K562 (cell line): Measurements from ENCODE around the gene CDC14A. TPM values are rescaled to one million over a fixed set of nuclear protein-coding genes. Genes with fewer than 3 reads are reported as not detected.

Experiments used
- ATAC-seq: fragments of 200-7000 bp; cut with Tn5 transposase; 3 replicates; pipeline ENCODE4 v1.9.1; 2020; ENCODE audit warnings: moderate library complexity
- BruUV-seq: library from RNA; stranded (reverse); fragments of 400-500 nt; replicated peaks from 2 replicates; lab custom pipeline; 2021; lab: Mats Ljungman, UMichigan
- CTCF ChIA-PET: fragments of 300-600 bp; formaldehyde crosslinking; extraction: SDS; loops from one replicate; lab custom pipeline; 2021; ENCODE audit warnings: low intra/inter-chr PET ratio; lab: Yijun Ruan, JAX
- POLR2A ChIA-PET: fragments of 300-600, 350-650 bp; sonication (Branson Sonifier 250); formaldehyde crosslinking; extraction: SDS; loops from one replicate; lab custom pipeline; 2021; ENCODE audit warnings: antibody characterized with exemption, inconsistent platforms; lab: Yijun Ruan, JAX
- DNase-seq, 4 experiments: peaks; one replicate each; pipeline versions ENCODE4 v3.0.0 to v3.0.0-alpha.2; 2011 to 2018; ENCODE audit warnings: low spot score in 3 of 4, mixed read lengths in 3 of 4; ENCODE audit errors: extremely low read depth in 1 of 4
- FAIRE-seq: peaks from 2 replicates; lab custom pipeline; 2011; peaks lifted over from hg19 to GRCh38; lab: Jason Lieb, UNC
- H2AFZ ChIP-seq: 2 replicates; pipeline ENCODE4 v1.6.0; 2011; ENCODE audit warnings: low read depth, low read length, control low read depth, inconsistent platforms
- H3K27ac ChIP-seq: fragments of 200-600 bp; 3 replicates; pipeline ENCODE4 v1.8.0; 2011; ENCODE audit warnings: low read depth, mild to moderate bottlenecking, control low read depth, inconsistent platforms, low read length, moderate library complexity, mixed read lengths; ENCODE audit errors: extremely low read depth
- H3K27me3 ChIP-seq, 2 experiments: fragments of 300-600 bp in 1 of 2; 2 replicates in 1 of 2; 3 replicates in 1 of 2; pipeline versions ENCODE4 v1.6.0 to v1.8.0; 2011; ENCODE audit warnings: inconsistent platforms in 2 of 2, low read length in 2 of 2, mild to moderate bottlenecking in 1 of 2, mixed read lengths in 1 of 2, moderate library complexity in 1 of 2; ENCODE audit not compliant: control insufficient read depth in 2 of 2, insufficient read depth in 2 of 2
- H3K36me3 ChIP-seq: fragments of 300-600 bp; 3 replicates; pipeline ENCODE4 v1.8.0; 2011; ENCODE audit warnings: mild to moderate bottlenecking, low read length, inconsistent platforms; ENCODE audit not compliant: control insufficient read depth, insufficient read depth
- H3K4me1 ChIP-seq, 2 experiments: fragments of 200-600 bp in 1 of 2; replicated peaks in 1 of 2; 2 replicates in 1 of 2; 3 replicates in 1 of 2; pipeline versions ENCODE4 v1.5.1 to v1.8.0; 2011; ENCODE audit warnings: inconsistent platforms in 2 of 2, low read length in 2 of 2, mild to moderate bottlenecking in 1 of 2, mixed read lengths in 1 of 2, moderate library complexity in 1 of 2; ENCODE audit not compliant: control insufficient read depth in 2 of 2, insufficient read depth in 2 of 2
- H3K4me2 ChIP-seq: 2 replicates; pipeline ENCODE4 v1.6.1; 2011; ENCODE audit warnings: low read length, control low read depth, inconsistent platforms, mixed read lengths; ENCODE audit not compliant: insufficient read depth
- H3K4me3 ChIP-seq: fragments of 200-600 bp; sonication (generic), shearing (Covaris generic); 2 replicates; pipeline ENCODE4 v1.5.1; 2016; ENCODE audit warnings: control low read depth, inconsistent platforms
- H3K79me2 ChIP-seq: fragments of 200-600 bp; 3 replicates; pipeline ENCODE4 v1.8.0; 2011; ENCODE audit warnings: low read length, inconsistent platforms; ENCODE audit not compliant: control insufficient read depth, insufficient read depth
- H3K9ac ChIP-seq, 2 experiments: 2 replicates each; pipeline versions ENCODE4 v1.6.0 to v1.6.1; 2011; ENCODE audit warnings: low read depth in 2 of 2, low read length in 2 of 2, control low read depth in 1 of 2, inconsistent platforms in 1 of 2, mild to moderate bottlenecking in 1 of 2, mixed read lengths in 1 of 2; ENCODE audit not compliant: insufficient read depth in 1 of 2
- H3K9me1 ChIP-seq: one replicate; pipeline ENCODE4 v1.6.0; 2011; ENCODE audit warnings: inconsistent platforms, mild to moderate bottlenecking, low read length, moderate library complexity; ENCODE audit not compliant: control insufficient read depth, insufficient read depth
- H3K9me3 ChIP-seq: replicated peaks from 2 replicates; pipeline ENCODE4 v1.5.1; 2011; ENCODE audit warnings: low read depth, low read length, inconsistent platforms; ENCODE audit not compliant: control insufficient read depth, insufficient read depth
- H4K20me1 ChIP-seq: replicated peaks from 2 replicates; pipeline ENCODE4 v1.6.1; 2011; ENCODE audit warnings: low read length, inconsistent platforms, mixed read lengths; ENCODE audit not compliant: control insufficient read depth, insufficient read depth
- CREM ChIP-seq: IDR thresholded peaks from 2 replicates; pipeline ENCODE4 v1.6.1; 2014; ENCODE audit warnings: antibody characterized with exemption, low read depth
- CSDE1 ChIP-seq, 2 experiments: fragments of 450-650 bp; IDR thresholded peaks; 2 replicates each; pipeline ENCODE4 v1.6.1; 2016; ENCODE audit warnings: mild to moderate bottlenecking in 1 of 2
- CXXC5 ChIP-seq: fragments of 250-450 bp; sonication (Bioruptor Pico); IDR thresholded peaks from 2 replicates; pipeline ENCODE4 v1.8.0; 2022; ENCODE audit warnings: inconsistent platforms, mild to moderate bottlenecking, moderate library complexity
- HMG20A ChIP-seq: fragments of 450-650 bp; formaldehyde crosslinking; conservative IDR thresholded peaks from 2 replicates; pipeline ENCODE4 v1.4.0; 2020; ENCODE audit warnings: mild to moderate bottlenecking, mixed read lengths
- NFE2L1 ChIP-seq: fragments of 450-650 bp; IDR thresholded peaks from 2 replicates; pipeline ENCODE4 v1.6.1; 2016; ENCODE audit warnings: missing genetic modification characterization, low read depth, mild to moderate bottlenecking, missing compliant biosample characterization, moderate library complexity, borderline replicate concordance
- RERE ChIP-seq: sonication (generic); formaldehyde crosslinking; IDR thresholded peaks from 2 replicates; pipeline ENCODE4 v1.8.0; 2023; ENCODE audit warnings: missing genetic modification reagents, mild to moderate bottlenecking, borderline replicate concordance
- SFPQ ChIP-seq: fragments of 200-400 bp; formaldehyde crosslinking; IDR thresholded peaks from 2 replicates; pipeline ENCODE4 v1.6.1; 2017; ENCODE audit warnings: mild to moderate bottlenecking, low read depth, low read length, moderate library complexity
- SNIP1 ChIP-seq: fragments of 450-650 bp; IDR thresholded peaks from 2 replicates; pipeline ENCODE4 v1.7.1; 2017; ENCODE audit warnings: low read depth, mild to moderate bottlenecking
- SREBF2 ChIP-seq: sonication (generic); formaldehyde crosslinking; IDR thresholded peaks from 2 replicates; pipeline ENCODE4 v1.4.0; 2020; ENCODE audit warnings: mild to moderate bottlenecking, missing genetic modification reagents
- WGBS: fragments of 100-300 bp; shearing (Covaris generic); methylation state at CpG from one replicate; pipeline ENCODE4 v1.1.6; 2016; ENCODE audit warnings: low coverage, mixed read lengths; ENCODE audit not compliant: insufficient coverage; ENCODE audit errors: missing lambda C conversion rate; 5-methylcytosine and 5-hydroxymethylcytosine counted together
- in situ Hi-C: fragments of 300-500 bp; cut with MboI; formaldehyde crosslinking; loops from 4 replicates; pipeline ENCODE4 v1.15.0; 2018; ENCODE audit warnings: inconsistent platforms, mixed read lengths
- intact Hi-C: fragments of 100-400 bp; cut with micrococcal nuclease; formaldehyde crosslinking; loops from 2 replicates; pipeline ENCODE4 v1.14.2; 2022
- polyA plus RNA-seq, 8 experiments: library from polyadenylated mRNA; depleted of rRNA in 4 of 8; stranded (reverse) in 5 of 8; unstranded in 3 of 8; fragments of >200 nt; fragmentation: Nextera tagmentation in 2 of 8; fragmentation: Illumina TruSeq in 1 of 8; extraction: Ambion mirVana in 2 of 8; extraction: Trizol in 1 of 8; gene quantifications; 2 replicates each; pipeline versions ENCODE4 v1.2.1 to v1.2.3, GENCODE V29; 2011 to 2014; ENCODE audit warnings: inconsistent platforms in 1 of 8, missing spikeins in 1 of 8
- total RNA-seq, 7 experiments: library from RNA; depleted of rRNA in 6 of 7; stranded (reverse); fragments of >200 nt in 6 of 7; fragmentation: Illumina TruSeq in 2 of 7; extraction: Trizol in 2 of 7; gene quantifications; 2 replicates each; pipeline versions ENCODE4 v1.2.1 to v1.2.3, GENCODE V29; 2011 to 2021; ENCODE audit warnings: low replicate concordance in 1 of 7

The CDC14A gene
- total and polyA plus RNA-seq, 9 of the 15 experiments (the other 6 are each of a cell fraction or from before 2014, with no cell fraction given): 17.0 to 74.3 (median 33.4) TPM

- TF ChIP-seq CSDE1 (IDR thresholded peaks at IDR 0.05) (no peak), NFE2L1 (no peak)
- no peak overlapping the region for H2AFZ ChIP-seq
- no peak overlapping the region for H3K4me3 ChIP-seq
- no peaks in the 10 kb centered on the region for H3K9me1 ChIP-seq
- DNase-seq: no peak
- no peak overlapping the region for H3K27ac ChIP-seq
- H3K27me3 ChIP-seq: no peaks in the 10 kb centered on the region
- ChIA-PET CTCF (no interaction called here), POLR2A (interaction anchor here (0.9 to 1.1 kb wide), 2 partner anchors 12 to 384 kb away, joined by 4 to 6 read pairs; partner anchors contain the start of genes SASS6 and TRMT13)
- in situ Hi-C loops (no loop called here), intact Hi-C loops (no loop called here)
- H3K9me3 ChIP-seq: no peaks in the 10 kb centered on the region
- WGBS: 74% methylated on average over 5 of the region's 5 CpGs
- peaks cover 2% of the 10 kb centered on the region; the same call in 1 of the 3 replicates for H3K79me2 ChIP-seq
- H3K4me1 ChIP-seq: no peaks in the 10 kb centered on the region
- no peak overlapping the region for H3K4me2 ChIP-seq
- H4K20me1 ChIP-seq: no peaks in the 10 kb centered on the region
- no peak overlapping the region for H3K9ac ChIP-seq
- ATAC-seq: no peak
- no TSS peak for BruUV-seq
- no peak for FAIRE-seq
- H3K36me3 ChIP-seq: peaks cover 62% of the 10 kb centered on the region
These were observed 164.6 kb downstream of the CDC14A start for GRCh38 chr1:100516857-100517256.

- Histone ChIP-seq H3K79me2 (0 out of 3 replicates have a peak, but pooled peaks cover 2% of the 10 kb centered on the region), H3K4me1 (no peaks in the 10 kb centered on the region), H4K20me1 (no peaks in the 10 kb centered on the region), H3K36me3 (peaks cover 57% of the 10 kb centered on the region), H3K9ac (no peak overlapping the region), H3K27ac (no peak overlapping the region), H3K9me3 (no peaks in the 10 kb centered on the region), H3K27me3 (no peaks in the 10 kb centered on the region), H3K4me3 (no peak overlapping the region), H2AFZ (no peak overlapping the region), H3K4me2 (no peak overlapping the region), H3K9me1 (no peaks in the 10 kb centered on the region)
- DNase-seq (no peak), FAIRE-seq (no peak), ATAC-seq (no peak)
- intact Hi-C loops (no loop called here), in situ Hi-C loops (no loop called here)
- POLR2A ChIA-PET: no interaction called here
- CTCF ChIA-PET: no interaction called here
- BruUV-seq: no TSS peak
- WGBS: 100% methylated on average over 1 of the region's 1 CpG
- TF ChIP-seq CREM (no peak), SNIP1 (no peak), SREBF2 (no peak), RERE (CRISPR knock-in tag) (no peak), CXXC5 (no peak), HMG20A (CRISPR knock-in tag) (no peak), SFPQ (no peak)
These were observed 165.2 kb downstream of the CDC14A start for GRCh38 chr1:100517515-100517914.
